ENCODE measurements around the gene COPS2.
A peak's percentile ranks its signal among the peaks of the same experiment; 100 is the strongest.
"Not testable (repeated sequence)": the region's sequence is repeated elsewhere in the genome, so short reads cannot be mapped to it uniquely, and the experiment has no call there.

COPS2 gene

GRCh38 chr15:49155110-49155833 lies at the start of gene COPS2:
Gene COPS2 (minus strand): TSS chr15:49155599. CDS start chr15:49155578, 21 bp downstream.
- DNase-seq (ENCODE audit: low spot score), result peak; percentile 94

- DNase-seq (ENCODE audit: low spot score), result no peak
Measured at GRCh38 chr15:49200347-49200746, 44.9 kb upstream of the COPS2 start.

DNA sequence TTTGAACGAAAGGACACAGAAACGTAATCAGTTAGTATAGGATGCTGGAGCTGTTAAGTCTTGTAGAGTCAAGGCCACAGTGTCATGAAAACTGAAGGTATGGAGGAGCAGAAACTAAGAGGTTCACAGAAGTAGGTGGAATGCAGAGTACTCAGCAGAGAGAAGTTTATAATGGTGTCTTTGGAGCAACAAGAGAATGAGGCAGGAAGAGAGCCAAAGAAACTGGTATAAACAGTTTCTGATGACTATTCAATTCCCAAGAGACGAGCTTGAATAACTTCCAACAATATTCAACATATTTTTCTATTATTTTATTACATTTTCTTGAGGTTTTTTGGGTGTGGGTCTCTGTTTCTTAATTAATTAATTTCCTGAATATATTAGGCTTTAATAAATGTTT lies 44.3 kb upstream of the COPS2 start:
- no peak for DNase-seq (ENCODE audit: low spot score)

- DNase-seq (ENCODE audit: low spot score), result no peak
Measured at GRCh38 chr15:49196856-49197255, 41.5 kb upstream of the COPS2 start.

DNA sequence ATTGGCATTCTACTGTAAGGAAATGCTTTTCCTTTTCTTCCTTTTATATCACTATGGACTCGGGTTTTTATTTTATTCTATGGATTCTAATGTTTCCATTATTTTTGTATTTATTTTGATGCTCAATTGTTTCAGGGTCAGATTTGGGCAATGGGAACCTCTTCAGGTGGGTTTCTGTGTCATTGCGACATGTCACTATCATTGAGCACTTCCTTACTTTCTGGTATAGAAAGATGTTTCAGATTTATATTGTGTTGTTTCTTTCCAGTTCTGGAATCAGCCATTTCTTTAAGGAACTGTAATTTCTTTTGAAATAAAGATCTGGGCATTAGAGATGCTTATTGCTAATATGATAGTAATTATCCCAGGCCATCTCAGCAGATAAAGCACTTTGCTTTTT lies 36.5 kb upstream of the COPS2 start:
- DNase-seq (ENCODE audit: low spot score), result no peak

GRCh38 chr15:49190586-49190985 lies 35.2 kb upstream of the COPS2 start:
- no peak for DNase-seq (ENCODE audit: low spot score)

DNA sequence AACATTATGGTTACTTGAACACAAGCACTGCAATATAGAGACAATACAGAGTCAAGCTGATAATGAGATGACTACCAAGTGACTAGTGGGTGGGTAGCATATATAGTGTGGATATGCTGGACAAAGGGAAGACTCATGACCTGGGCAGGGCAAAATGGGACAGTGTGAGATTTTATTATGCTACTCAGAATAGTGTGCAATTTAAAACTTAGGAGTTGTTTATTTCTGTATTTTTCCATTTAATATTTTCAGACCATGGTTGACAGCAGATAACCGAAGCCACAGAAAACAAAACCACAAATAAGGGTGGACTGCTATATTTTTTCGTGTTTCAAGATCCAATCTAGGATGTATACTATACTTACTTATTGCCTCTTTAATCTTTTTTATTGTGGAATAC lies 34.2 kb upstream of the COPS2 start:
- no peak for DNase-seq (ENCODE audit: low spot score)

DNA sequence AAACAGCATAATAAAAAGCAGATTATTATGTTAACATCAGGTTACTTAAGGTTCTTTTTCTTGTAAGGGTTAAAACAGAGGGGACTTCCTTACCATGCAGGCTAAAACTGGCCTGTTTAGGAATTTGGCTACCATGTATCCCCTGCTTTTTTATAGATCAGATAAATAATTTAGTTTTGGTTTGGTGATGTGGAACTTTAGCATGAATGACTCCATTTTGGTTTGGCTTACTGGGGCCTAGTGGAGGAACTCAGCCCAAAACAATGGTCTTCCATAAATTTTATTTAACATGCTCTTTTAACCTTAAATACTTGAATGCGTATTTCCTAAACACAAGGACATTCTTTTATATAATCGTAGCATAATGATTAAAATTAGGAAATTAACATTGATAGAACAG lies 33.5 kb upstream of the COPS2 start:
- DNase-seq (ENCODE audit: low spot score), result no peak

DNA sequence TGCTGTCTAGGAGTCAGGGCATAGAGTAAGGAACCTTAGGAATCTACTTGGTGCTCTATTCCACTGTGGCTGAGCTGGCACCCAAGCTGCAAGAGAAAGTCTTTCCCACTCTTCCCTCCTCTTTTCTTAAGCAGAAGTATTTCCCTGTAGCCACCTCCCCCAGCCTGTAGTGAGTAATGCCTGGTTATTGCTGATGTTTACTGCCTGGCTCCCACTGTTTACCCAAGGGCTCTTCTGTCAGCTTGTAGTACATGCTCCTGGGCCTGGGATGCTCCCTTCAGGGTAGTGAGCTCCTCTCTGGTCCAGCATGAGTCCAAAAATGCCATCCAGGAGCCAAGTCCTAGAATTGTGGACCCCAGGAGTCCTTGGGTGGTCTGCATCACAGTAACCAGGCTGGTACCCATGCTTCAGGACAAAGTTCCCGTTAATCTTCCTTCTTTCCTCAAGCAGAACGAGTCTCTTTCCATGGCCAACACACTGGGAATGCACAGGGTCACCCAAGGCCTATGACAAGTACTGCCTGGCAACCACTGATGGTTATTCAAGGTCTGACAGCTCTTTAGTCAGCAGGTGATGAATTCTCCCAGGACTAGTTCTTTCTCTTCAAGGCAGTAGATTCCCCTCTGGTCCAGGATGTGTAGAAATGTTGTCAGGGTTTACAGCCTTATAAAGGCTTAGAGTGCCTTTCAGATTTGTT lies 32.3 kb upstream of the COPS2 start:
- DNase-seq (ENCODE audit: low spot score), result no peak

DNA sequence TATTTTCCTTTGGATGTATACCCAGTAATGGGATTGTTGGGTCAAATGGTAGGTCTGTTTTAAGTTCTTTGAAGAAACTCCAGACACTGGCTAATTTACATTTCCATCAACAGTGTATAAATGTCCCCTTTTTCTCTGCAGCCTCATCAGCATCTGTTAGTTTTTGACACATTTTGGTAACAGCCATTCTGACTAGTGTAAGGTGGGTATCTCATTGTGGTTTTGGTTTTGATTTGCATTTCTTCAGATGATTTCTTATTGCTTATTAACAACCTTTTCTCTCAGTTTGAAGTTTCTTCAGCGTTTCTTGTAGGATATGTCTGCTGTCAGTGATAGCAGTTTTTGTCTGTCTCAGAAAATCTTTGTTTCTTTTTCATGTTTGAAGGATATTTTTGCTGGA lies 30.1 kb upstream of the COPS2 start:
- DNase-seq (ENCODE audit: low spot score), result no peak

- DNase-seq (ENCODE audit: low spot score), result not testable (repeated sequence)
Measured at GRCh38 chr15:49183741-49184140, 28.3 kb upstream of the COPS2 start.

GRCh38 chr15:49182128-49182527 lies 26.7 kb upstream of the COPS2 start:
- DNase-seq (ENCODE audit: low spot score), result no peak

- no peak for DNase-seq (ENCODE audit: low spot score)
Measured at GRCh38 chr15:49179433-49180190, 24.2 kb upstream of the COPS2 start.

DNA sequence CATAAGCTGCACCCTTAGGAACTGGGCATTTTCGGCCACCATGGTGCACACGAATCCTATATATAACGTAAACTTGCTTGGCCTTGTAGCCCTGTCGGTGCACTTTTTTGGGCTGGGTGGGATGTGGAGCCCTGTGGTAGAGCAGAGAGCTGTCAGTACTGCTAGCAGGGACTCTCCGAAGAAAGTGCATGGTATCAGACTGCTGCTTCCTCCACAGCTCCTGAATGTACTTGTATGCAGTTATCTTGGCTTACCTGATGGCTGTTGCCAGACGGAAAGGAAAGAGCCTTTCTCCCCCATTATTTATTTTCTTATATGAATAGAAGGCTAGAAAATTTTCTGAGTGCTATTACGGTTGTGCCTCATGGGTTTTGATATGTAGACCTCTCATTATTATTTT lies 23.1 kb upstream of the COPS2 start:
- no peak for DNase-seq (ENCODE audit: low spot score)

DNA sequence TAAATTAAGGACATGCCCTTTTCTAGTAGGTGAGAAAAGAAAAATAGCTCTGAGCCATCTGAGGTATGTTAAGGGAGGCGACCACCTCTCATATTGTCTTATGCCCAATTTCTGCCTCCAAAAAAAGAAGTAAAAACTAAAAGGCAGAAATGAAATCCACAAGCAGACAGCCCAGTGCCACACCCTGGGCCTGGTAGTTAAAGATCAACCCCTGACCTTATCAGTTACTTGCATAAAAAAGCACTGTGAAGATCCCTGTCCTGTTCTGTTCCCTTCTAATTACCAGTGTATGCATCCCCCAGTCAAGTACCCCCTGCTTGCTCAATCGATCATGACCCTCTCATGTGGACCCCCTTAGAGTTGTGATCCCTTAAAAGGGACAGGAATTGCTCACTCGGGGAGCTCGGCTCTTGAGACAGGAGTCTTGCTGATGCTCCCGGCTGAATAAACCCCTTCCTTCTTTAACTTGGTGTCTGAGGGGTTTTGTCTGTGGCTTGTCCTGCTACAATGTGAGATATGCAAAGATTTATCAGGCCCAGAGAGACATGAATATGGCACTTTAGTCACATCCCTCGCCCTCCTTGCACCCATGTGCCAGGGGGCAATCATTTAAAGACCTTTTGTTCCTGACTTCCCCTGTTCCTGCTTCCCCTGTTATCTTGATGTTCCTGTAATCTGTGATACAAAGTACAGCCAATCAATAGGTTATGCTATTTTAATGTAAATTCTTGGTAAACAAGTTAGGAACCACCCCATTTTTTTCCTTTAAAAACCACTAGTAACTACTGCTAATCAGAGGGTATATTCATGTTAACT lies 20.4 kb upstream of the COPS2 start:
- DNase-seq (ENCODE audit: low spot score), result not testable (repeated sequence)

- no peak for DNase-seq (ENCODE audit: low spot score)
Measured at GRCh38 chr15:49174902-49175301, 19.5 kb upstream of the COPS2 start.

- no peak for DNase-seq (ENCODE audit: low spot score)
Measured at GRCh38 chr15:49171790-49172189, 16.4 kb upstream of the COPS2 start.

- DNase-seq (ENCODE audit: low spot score), result peak; percentile 81
Measured at GRCh38 chr15:49169880-49170597, 14.6 kb upstream of the COPS2 start, which contains the start of gene GALK2. Gene GALK2 (plus strand): TSS chr15:49170247. CDS start chr15:49170323, 76 bp downstream.

GRCh38 chr15:49168016-49168415 lies 12.6 kb upstream of the COPS2 start:
- no peak for DNase-seq (ENCODE audit: low spot score)

DNA sequence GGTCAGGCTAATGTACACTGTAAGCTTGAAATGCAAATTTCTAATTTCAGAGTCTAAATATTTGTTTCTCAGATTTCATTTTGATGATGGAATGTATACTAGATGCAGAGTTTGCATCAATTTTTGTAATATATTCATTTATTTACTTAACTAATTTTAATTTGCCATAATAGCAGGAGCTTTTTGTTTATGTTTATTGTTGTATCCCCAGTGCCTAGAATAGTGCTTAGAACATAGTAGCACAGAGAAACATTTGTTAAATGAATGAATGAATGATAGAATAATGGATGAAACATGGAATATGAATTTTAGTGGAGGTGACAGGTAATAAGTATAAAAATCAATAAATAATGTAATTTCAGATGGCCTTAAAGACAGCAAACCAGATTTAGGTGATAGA lies 9.5 kb upstream of the COPS2 start:
- DNase-seq (ENCODE audit: low spot score), result no peak

- no peak for DNase-seq (ENCODE audit: low spot score)
Measured at GRCh38 chr15:49163678-49164077, 8.3 kb upstream of the COPS2 start.

Data from left forelimb (tissue), 1 donor.